ENCODE results near the gene C3orf18.

The C3orf18 gene

DNA sequence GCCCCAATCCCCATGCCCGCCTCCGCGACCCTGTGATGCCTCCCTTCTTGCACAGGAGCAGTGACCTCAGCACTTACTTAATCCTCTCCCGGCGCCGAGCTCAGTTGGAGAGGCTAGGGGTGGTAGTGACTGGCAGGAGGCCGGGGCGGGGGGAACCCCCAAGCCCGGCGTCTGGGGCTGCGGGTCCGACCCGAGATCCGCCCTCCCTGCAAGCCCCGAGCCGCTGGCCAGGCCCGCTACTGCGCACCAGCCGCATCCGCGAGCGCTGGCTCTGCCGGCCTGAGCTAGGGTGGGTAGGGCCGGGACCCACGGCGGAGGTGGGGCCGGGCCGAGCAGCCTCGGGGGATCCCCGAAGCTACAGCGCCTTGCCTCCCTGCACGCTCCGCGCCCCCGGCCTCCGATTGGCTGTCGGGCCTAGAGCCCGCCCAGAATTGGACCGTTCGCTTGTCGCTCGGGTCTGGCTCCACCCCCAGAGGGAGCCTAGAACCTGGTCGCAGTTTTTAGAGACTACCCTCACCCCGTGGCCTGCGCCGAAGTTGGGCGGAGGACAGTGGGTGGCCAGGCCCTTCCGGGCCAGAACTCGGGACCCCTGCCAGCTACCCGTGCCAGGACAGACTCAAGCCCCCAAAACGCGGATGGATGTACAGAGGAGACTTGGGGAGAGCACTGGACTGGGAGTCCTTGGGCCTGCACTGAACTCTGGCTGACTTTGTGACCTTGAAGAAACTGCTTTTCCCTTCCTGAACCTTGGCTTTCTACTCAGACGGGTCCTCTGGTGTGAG lies at the start of gene C3orf18:
C3orf18 (minus strand) TSS at position 362 of the 782 bp plus-strand sequence. CDS start 2,048 bp downstream, outside the sequence.
- DNase-seq = peak; percentile 87 to 90 (median 90)

DNA sequence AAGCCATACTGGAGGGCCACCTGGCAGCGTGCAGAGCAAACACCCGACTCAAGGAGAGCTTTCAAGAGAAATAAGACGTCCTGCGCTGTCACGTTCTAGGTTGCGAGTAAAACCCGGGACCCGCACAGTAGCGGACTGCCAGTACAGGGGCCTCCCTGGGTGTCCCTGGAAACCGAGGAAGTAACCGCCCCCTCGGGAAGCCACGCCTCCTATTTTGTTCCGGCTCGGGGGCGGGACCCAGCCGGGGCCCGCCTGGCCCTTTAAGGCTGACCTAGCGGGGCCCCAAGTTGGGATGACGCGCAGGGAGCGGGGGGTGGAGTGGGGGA lies 49.2 kb upstream of the C3orf18 start:
- peak; percentile 86 to 89 (median 88) for DNase-seq

DNA sequence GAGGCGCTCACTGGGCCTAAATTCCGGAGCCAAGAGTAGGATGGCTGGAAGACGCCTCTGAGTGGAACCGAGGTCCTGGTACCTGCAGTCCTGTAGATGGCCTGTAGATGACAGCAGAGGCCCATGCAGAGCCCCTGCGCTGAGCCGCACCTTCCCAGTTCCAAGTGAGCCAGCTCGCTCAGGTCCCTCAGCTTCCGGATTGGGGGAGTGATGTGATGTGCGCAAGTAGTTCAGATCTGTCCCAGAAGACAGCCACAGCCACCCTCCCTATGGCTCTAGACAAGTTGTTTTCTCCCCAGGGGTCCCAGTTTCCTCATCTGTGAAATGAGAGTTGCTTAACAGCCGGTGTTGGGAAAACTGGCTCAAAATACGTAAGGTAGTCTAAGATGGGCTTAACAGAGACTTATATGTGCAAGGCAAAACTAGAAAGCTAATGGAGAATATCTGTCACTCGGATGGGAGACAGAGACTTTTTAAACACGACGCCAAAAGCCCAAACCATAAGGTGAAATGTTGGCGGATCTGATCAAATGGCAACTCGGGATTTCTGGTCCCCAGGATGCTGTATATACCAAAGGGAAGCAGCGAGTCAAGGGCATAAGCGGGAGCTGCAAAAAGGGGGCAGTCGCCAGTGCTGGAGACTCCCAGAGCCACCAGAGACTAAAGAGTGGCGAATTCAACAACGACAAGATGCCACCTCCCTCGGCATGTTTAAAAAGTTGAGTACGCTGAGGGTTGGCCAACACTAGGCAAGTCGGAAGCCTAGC lies 48.6 kb upstream of the C3orf18 start:
- peak; percentile 48 to 65 (median 63) for DNase-seq

DNA sequence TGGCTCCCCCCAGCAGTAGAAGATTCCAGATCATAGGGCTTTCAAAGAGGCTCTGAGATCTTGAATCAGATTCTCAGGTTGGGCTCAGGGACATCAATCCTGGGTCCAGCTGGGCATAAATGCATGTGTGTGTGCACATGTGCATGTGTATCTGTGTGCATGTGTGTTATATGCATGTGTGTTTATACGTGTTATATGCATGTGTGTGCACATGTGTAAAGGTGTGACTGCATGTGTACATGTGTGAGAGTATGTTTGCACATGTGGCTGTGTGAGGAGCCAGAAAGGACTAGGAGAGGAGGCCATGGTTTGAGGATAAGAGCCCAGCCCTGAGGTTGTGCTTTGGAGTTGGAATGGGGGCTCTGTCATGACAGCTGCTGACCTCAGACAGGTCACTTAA lies 47.6 kb upstream of the C3orf18 start:
- no peak for DNase-seq

DNA sequence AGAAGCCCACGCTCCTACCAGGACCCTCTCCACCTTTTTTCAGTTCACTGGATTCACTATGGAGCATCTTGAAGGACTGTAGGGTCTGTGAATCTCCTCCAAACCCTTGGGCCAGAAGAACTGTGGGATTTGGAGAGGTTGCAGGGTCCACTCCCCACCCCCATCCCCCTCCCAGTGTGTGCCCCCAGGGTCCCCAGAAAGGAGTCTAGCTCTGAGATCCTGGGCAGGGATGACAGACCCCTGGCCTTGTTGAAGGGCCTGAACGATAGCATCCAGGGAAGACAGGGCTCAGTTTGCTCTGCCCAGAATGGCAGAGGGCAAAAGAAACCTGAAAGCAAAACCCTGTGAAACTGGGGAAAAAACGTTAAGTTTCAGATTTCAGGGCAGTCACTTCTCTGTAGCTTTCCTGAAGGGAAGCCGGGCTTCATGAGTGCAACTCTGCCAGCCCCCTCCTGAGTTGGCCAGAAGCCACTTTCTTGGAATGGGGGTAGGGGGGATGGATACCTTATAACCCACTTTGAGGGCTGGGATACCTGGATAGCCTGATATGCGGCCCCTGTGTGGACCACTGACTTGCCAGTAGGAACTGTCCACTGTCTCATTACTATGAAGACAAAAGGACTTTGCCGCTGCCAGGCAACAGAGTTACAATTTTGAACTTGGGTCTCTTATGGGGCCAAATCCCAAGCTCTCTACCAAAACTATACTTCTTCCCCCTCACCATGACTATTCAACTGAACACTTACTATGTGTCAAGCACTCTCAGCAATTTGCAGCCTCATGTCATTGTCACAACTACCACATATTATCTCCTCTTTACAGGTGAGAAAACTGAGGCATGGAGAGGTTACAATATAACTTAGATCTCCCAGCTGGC lies 45.7 kb upstream of the C3orf18 start:
- no peak for DNase-seq

DNA sequence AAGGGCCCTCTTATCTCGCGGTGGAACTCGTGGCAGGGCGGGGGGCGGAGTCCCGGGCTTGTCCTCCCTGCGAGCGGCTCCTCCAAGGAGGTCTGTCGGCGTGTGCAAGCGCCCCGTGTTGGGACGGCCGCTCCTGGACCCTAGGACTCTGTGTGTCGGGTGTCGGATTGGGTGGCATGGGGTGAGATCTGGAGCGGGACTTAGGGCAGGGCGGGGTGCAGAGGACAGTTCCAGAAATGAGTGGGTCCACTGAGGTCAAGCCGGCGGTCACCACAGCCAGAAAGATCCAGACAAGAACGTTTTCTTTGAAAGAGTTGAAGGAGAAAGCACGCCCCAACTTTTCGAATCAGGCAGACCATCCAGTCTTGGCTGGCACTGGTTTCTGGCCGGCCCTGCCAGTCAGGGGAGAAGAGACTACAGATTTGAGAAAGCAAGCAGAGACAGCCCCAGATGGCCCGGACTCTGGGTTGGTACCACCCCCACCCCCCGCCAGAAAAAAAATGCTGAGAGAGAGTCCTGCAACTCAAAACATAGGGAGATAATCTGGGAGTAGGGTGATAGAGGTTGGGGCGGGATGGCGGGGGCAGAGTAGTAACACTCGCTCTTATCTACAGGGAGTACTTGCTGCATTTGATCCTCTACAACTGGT lies 44.8 kb upstream of the C3orf18 start:
- DNase-seq = peak in 2 of 4 experiments; percentile 34 to 42

DNA sequence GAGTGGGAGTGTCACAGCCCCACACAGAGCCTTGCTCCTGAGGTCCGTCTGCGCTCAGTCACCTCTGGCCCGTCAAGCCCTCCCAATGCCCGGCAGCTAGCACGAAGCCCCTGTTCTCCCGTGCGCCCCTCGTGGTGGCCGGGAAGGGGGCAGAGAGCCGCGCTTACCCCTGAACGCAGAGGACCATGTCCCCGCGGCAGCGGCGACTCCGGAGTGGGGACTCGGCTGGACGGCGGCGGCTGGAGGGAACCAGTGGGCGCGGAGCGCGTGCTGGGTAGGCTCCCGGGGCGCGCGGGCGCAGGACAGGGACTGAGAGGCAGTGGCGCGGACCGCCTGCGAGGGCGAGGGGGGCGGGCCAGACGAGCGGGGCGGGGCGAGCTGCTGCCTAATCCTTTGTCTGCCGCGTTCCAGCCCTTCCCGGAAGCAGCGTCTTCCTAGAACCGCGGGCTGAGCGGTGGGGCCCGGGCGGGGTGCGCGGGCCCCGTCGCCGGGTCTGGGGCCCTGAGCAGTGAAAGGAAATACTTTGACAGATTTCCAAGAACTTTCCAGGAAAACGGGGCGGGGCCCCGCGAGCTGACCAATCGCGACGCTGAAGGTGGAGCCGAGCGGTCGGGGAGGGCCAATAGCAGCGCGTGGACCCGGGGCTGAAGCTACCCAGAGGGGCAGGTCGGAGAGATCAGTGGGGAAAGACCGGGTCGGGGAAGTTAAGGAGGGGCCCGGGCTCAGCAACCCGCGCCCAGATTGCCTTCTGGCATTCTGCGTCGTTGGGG lies 44.1 kb upstream of the C3orf18 start, which contains the start of gene CISH:
CISH (minus strand) TSS at position 311 of the 770 bp plus-strand sequence; CDS start at position 187, 124 bp downstream.
- DNase-seq = peak; percentile 96 to 100 (median 98)

DNA sequence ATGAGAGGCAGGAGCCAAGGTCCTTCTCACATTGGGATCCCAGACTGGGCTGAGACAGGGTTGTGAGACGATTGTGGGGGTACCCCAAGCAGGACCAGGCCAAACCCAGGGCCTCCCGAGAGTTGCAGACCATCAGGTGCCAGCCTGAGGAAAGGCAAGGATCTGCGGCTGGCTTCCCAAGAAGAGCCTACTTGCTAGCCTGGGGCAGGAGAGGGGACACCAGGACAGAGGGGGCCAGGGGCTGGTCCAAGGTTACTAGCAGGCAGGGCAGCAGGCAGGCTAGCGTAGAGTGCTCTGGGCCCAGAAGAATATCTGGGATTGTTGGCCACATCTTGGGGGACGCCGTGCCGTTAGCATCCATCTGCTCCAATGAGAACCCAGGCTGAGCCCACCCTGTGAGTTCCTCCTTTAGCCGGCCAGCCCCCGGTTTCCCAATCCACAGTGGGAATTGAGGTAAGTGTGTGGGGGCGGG lies 43.5 kb upstream of the C3orf18 start:
- DNase-seq = no peak

DNA sequence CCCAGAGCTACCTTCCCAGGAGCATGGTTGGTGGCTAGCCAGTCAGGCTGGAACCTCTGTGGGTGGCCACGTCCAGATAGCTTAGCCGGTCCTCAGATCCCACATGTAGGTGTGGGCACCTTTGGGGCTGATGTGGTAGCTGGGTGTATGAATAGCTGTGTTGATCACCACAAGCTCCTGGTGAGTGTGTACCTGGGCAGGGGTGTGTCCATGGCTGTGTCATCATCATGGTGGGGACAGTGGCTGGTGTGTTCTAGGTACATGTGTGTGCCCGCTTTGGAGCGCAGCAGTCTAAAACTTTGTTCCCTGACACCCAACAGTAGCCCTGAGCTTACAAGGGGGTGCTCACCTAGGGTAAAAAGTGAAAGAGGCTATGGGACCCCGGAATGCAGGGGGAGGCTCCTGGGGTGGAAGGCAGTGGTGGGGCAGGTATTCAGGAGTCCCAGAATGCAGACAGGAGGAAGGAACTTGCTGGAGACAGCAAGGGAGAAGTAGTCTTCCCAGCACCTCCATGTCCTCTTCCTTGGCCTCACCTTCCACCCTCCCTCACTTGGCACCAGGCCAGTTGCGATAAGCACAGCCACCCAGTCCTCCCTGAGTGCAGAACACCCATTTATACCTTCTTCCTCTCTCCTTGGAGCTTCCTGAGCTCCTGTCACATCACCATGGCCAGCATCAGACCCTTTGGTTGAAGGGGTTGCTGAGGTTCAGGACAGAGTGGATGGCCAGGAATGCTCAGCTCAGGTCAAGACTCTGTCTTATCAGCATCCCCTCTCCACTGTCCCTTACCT lies 42.8 kb upstream of the C3orf18 start:
- peak in 1 of 4 experiments; percentile 23 for DNase-seq

DNA sequence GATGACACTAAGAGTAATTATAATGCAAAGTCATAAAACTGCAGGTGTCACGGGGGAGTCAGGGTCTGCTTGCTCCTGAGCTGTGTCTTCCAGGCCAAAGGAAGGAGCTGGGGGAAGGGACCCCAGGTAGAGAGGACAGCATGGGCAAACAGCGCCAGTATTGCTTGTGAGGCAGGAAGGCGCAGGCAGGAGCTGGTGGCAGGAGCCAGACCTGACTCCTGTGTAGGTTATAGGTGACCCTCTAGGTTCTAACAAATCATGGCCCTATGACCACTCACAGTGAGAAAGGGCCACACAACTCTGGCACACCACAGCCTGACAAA lies 42.2 kb upstream of the C3orf18 start:
- no peak for DNase-seq

DNA sequence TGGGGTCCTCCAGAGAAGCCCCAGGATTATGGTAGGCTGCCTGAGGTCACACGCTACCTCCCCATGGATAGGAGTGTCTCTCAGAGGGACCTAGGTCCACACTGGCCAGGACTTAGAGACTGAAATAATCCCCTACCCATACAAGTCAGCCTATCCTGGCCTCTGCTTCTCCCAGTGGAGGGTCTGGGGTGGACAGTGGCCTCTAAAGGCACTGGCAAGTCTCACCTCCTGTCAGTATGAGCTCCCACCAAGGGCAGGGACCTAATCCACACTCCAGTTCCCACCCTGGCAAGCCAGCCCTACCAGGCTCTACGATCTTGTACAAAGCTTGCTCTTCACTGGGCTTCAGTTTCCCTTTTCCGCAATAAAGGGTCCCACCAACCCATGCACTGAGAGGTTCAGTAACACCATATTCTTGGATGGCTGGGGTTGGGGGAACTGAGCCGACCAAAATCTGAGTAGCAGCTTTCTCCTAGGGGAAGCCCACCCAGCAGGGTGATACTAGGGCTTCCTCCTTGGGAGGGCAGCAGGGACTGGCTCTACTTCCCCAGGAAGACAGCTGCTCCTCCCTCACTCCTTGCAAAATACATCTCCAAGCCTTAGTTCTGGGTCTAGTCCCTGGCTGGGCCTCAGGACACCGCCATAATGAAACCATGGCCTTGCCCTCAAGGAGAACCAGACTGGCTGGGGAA lies 41.7 kb upstream of the C3orf18 start:
- DNase-seq = no peak

DNA sequence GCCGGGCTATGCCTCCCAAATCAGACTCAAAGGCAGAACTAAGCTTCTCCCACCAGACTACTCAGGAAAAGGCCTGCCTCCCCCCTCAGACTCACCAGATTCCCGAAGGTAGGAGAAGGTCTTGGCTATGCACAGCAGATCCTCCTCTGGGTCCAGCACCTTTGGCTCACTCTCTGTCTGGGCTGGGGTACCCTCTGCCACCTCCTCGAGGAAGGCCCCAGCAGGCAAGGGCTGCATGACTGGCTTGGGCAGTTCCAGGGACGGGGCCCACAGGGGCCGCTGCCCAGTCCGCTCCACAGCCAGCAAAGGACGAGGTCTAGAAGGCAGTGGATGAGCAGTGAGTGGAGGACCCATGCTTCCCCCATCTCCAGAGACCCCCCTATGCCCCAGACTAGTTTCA lies 40.7 kb upstream of the C3orf18 start:
- no peak for DNase-seq

DNA sequence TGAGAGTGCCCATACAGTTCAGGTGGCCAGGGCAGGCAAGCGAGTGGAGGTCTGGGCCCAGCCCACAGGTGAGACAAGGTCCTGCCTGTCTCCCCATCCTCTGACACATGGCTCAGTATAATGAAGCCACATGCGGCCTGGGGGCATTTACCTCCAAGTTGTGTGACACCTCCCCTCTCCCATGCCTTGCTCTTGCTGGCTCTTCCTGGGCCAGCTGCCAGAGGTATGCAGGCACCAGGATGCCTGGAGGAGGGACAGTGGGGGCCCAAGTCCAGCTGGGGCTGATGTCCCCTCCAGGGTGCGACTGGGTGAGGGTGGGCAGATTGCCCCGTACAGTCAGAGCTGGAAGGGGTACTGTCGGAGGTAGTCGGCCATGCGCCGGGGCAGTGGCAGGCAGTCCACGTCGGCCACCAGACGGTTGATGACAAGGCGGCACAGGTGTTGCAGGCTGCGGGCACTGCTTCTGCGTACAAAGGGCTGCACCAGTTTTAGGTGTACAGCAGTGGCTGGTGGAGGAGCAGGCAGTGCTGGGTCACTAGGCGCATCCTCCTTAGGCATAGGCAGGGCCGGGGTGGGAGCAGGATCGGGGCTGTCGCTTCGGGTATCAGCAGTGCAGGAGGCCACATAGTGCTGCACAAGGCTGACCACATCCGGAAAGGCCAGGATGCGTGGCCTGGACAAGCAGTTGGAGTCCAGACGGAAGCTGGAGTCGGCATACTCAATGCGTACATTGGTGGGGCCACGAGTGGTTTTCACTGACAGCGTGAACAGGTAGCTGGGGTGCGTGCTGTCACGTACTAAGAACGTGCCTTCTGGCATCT lies 39.9 kb upstream of the C3orf18 start:
- no peak for DNase-seq

DNA sequence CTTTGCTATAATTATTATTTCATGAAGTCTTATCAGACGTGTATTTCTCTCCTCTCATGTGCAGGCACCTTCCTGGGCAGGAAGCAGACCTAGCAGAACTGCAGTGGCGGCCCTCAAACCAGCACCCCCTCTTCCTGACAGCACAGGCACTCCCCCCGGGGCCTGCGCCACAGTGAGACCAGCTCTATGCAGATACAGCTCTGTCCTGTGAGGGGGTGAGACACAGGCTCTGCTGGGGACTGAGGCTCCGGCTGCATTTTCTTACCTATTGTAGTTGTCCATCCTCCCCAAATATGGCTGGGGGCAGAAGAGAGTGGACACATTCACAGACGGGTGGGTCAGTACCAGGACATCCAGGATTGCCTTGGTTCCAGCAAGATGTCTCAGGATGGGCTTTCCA lies 39.0 kb upstream of the C3orf18 start:
- DNase-seq = no peak

DNA sequence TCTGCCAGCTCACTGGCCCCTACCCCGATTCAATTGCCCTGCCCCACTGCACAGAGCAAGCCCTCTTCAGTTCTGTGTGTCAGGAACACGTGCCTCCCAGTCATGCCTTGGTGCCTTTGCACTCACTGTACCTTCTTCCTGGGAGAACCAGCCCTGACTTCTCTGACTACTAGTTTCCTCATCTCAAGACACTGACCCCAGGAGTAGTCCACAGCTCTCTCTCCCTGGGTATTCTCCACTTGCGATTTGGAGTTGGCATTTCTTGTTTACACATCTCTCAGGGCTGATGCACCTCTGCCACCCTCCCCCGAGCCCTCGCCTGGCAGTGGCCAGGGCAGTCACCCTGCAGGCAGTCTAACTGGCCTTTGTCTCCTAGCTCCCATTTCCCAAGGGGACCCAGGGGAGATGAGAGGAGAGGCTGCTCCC lies 38.4 kb upstream of the C3orf18 start:
- no peak for DNase-seq

DNA sequence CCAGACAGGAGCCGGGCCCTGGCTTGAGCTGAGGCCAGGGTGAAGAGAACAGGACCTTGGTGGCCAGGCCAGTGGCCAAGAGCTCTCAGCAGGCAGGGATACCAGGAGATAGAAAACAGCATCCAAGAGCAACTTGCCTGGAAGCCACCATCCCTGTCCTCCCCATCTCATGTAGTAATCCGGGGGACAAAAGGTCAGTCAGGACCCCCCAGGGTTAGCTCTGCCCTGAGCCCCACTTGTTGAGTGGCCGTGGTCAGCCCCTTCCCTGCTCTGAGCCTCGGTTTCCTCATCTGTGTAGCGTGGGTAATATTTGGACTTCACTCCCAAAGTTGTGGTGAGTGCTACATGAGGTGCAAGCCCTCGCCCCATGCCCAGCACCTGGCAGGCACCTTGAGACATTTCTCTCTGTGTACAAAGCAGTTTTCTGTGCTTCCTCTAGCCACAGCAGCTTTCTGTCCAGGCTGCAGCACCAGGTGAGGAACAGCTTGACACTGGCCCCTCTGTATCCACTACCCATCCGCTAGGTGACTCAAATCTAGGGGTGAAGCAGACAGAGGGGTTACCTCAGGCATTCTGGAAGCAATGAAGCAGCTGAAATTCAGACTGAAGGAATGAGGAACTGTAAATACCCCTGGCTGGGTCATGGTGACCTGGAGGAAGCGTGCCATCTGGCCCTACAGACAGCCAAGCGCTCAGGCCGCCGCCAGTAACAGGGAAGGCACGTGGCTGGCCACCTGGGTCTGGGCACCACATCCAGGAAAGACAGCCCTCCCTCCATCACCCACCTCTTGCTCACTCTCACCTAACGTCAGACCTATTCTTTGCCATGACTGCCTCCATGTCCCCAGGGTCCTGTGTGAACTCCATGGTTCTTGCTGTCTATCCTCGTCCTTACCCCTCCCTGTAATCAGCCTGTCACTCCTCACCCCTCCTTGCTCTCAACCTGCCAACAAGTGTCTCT lies 37.4 kb upstream of the C3orf18 start:
- DNase-seq = no peak

DNA sequence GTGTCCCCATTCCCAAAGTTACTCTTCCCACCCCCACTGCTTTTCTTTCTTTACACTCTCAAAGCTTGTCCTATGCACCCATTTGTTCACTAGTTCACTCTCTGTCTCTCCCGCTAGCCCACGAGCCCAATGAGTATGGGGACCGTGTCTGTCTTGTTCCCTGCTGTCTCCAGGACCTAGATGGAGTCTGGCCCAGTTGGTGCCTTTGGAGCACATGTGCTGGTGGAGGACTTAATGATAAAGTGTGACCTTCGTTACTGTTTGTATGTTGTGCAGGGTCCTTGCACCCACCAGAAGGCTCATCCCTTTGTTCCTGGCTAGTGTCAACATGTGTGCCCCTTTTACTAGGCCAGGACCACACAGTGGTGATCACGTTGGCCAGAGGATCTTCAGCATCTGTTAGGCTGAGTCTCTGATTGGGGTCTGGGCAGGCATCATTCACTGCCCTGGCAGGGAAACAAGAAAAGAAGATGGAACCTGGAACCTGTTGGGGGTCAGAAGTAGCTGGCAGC lies 36.6 kb upstream of the C3orf18 start:
- DNase-seq = no peak
